Esophagus muscularis mucosa (tissue), 3 donors: ENCODE results near the gene SSBP2.

Source experiments
- EP300 ChIP-seq: sonication (generic); formaldehyde crosslinking; IDR thresholded peaks from one replicate; pipeline ENCODE4 v1.6.1; 2017; ENCODE audit warnings: antibody characterized with exemption
- TF ChIP-seq, protein P1 (sequence below), 3 experiments: fragments of 200-600 bp in 2 of 3; fragments of 450-650 bp in 1 of 3; sonication (generic) in 2 of 3; IDR thresholded peaks; one replicate each; pipeline ENCODE4 v1.5.1; 2017 to 2019; ENCODE audit warnings: antibody characterized with exemption in 3 of 3, mild to moderate bottlenecking in 2 of 3, moderate library complexity in 1 of 3

DNA sequence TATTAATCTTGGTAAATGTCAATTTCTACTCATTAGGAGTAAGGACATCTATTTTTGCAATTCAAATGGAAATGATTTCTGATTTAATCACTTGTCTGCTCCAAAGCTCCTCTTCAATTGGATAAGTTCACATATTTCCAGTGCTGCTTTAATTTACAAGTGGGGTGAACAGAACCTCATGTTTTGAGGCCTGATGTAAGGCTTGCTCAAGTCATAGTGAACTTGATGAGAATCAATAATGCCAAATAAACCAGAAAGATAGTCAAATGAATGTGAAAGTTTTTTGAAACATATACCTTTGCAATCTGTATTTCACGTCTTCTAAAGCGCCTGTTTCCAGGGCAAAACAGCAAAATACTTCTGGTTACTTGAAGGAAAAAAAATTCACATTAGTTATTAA, 341.5 kb downstream of the SSBP2 start:
- TF ChIP-seq, protein P1, sequence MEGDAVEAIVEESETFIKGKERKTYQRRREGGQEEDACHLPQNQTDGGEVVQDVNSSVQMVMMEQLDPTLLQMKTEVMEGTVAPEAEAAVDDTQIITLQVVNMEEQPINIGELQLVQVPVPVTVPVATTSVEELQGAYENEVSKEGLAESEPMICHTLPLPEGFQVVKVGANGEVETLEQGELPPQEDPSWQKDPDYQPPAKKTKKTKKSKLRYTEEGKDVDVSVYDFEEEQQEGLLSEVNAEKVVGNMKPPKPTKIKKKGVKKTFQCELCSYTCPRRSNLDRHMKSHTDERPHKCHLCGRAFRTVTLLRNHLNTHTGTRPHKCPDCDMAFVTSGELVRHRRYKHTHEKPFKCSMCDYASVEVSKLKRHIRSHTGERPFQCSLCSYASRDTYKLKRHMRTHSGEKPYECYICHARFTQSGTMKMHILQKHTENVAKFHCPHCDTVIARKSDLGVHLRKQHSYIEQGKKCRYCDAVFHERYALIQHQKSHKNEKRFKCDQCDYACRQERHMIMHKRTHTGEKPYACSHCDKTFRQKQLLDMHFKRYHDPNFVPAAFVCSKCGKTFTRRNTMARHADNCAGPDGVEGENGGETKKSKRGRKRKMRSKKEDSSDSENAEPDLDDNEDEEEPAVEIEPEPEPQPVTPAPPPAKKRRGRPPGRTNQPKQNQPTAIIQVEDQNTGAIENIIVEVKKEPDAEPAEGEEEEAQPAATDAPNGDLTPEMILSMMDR (IDR thresholded peaks at IDR 0.05): no peak
- no peak for TF ChIP-seq EP300
